CD1c-positive myeloid dendritic cell (primary cell): ENCODE data around the gene LONP2.
"Not testable (repeated sequence)": the region's sequence is repeated elsewhere in the genome, so short reads cannot be mapped to it uniquely, and the experiment has no call there.

Experiments
- DNase-seq: peaks from one replicate; pipeline ENCODE4 v3.0.0-alpha.2; 2016; ENCODE audit errors: extremely low spot score

LONP2 gene

GRCh38 chr16:48236286-48236685 is 7.8 kb upstream of the LONP2 start:
- no peak for DNase-seq

GRCh38 chr16:48240147-48240546 is 4.0 kb upstream of the LONP2 start:
- not testable (repeated sequence) for DNase-seq

- DNase-seq = no peak
These were observed 729 bp downstream of the LONP2 start for GRCh38 chr16:48244863-48245195.

DNA sequence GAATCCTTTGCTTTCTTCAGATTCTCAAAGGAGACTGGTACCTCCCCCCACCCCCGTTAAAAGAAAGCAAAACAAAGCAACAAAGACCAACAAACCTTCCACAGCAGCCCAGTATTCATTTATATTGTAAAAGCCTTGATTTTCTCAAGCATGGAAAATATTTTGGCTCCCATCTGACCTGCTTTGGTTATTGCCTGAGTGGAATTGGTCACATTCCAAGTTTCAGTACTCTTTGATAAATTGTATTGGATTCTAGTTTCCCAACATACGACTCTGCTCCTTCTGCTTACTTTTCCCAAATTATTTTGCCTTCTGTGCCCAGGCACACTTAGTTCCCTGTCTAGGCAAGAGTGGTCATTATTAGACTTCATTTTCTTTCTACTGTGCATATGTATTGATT is 2.0 kb downstream of the LONP2 start:
- no peak for DNase-seq

- no peak for DNase-seq
These were observed 3.2 kb downstream of the LONP2 start, which contains the start of gene ABCC11 for GRCh38 chr16:48247311-48247710. Gene ABCC11 (minus strand): TSS chr16:48247539. CDS start chr16:48231921, 15,618 bp downstream.

DNA sequence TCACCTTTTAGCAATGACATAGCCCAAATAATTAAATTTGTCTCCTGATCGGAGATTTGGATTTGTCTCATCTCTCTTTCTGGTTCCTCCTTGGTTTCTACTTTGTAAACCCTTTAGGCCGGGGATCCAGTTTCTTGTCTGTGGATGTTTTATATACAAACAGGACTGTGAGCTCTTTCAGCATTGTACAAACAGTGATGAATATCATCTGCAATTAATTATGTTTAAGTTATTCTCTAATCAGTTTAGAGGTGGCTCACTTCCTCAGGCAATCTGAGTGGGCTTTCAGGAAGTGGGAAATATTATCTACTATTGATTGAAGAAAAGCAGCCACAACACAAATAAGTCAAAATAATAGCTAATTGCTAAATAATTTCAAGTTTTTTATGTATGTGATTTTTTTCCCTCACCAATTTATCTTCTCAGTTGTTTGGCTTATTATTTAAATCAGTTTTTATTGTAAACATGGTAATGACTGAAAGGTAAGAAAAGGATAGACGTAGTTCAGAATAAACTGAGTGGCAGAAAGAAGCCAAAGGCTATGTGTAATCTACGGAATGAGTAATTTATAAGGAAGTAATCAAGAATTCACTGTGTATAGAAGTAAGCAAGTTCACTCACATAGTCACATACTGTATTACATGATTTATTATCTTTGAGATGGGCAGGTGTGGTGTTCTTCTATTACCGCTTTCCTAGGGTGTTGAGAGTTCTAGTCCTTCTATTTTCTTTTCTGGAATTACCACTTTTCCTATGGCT is 6.6 kb downstream of the LONP2 start:
- no peak for DNase-seq

DNA sequence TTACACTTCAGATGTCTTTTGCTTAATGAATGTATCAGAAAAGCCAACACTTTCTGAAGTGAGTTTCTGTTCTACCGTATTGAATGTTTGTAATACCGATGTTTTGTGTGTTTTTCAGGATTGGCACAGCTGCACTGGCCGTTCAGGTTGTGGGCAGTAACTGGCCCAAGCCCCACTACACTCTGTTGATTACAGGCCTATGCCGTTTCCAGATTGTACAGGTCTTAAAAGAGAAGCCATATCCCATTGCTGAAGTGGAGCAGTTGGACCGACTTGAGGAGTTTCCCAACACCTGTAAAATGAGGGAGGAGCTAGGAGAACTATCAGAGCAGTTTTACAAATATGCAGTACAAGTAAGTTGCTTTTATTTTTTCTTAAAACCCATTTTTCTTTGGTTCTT is 7.9 kb downstream of the LONP2 start:
- no peak for DNase-seq

DNA sequence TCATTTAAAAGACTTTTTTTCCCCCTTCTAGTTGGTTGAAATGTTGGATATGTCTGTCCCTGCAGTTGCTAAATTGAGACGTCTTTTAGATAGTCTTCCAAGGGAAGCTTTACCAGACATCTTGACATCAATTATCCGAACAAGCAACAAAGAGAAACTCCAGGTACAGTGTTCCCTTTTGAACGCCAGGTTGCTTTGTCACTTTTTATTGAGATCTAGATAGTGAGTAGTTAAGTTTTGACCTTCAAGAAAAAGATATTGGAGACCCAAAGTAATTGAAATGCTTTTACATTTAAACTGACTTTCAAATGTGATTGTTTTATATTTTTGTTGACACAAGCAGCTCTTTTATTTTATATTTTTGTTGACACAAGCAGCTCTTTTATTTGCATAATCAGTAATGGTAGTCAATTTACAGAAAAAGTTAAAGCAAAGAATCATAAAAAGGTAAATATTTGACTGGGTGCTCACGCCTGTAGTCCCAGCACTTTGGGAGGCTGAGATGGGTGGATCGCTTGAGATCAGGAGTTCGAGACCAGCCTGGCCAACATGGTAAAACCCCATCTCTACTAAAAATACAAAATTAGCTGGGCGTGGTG is 12.6 kb downstream of the LONP2 start:
- DNase-seq = no peak

DNA sequence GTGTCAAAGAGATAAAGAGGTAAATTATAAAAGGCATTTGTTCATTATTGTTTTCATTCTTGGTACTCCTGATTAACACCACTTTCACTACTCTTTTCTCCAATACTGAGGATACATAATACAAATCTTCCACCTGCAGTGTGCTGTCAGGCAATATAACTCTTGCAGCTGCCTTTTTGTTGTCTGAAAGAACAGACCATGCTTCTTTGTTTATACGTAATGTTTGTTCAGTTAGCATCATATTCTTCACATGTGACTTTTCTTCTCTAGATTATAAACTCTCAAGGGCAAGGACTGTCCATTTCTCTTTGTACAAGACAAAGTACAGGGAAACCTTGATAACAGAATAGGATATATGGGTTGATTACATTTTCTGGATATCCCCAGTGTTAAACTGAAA is 17.5 kb downstream of the LONP2 start:
- DNase-seq = no peak

DNA sequence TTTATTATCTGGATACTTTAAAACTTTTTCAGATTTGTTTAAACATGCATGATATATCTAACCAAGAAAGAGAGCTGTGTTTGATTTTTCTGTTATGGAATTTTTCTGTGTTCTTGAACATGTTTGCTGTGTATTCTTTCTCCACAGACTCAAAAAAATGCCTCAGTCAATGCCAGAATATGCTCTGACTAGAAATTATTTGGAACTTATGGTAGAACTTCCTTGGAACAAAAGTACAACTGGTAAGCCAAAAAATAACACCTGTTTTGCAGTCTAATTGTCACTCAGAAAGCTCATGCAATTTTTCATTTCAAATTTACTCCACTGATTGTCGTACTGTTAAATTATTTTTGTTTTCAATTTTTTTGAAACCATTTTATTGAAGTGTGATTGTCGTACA is 18.5 kb downstream of the LONP2 start:
- DNase-seq = no peak

DNA sequence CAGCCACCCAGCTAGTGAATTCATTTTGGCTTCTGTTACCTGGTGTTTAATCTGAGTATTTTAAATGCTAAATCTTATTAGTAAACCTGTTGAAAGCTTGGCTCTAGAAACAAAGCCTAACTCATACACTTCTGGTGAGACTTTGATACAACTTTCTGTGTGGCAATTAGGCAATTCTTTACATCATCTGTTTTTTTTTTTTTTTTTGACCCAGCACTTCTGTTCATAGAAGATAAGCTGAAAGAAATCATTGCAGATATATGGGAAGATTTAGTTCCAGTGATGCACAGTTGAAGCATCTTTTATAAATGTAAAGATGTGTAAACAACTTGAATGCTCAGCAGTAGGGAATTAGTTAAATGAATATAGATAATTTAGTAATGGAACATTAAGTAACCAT is 24.9 kb downstream of the LONP2 start:
- DNase-seq = no peak

DNA sequence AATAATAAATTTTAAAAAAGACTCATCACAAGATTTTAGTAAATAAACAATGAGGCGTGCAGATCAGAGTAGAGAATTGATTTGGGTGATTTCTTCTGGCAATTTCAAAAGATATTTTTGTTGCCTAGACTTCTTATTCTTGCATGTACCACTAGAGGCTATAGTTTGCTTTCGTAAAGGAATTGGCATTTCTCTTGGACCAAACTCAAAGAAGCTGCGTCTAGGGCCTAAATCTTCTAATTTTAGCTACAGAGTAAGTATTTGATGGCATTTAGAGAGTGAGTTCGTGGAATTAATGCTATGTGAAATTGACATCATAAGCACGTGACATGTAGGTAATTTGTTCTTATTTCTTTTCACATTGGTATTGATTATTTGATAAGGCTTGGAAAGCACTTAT is 27.6 kb downstream of the LONP2 start:
- DNase-seq = no peak

GRCh38 chr16:48272837-48273421 is 28.8 kb downstream of the LONP2 start:
- no peak for DNase-seq

DNA sequence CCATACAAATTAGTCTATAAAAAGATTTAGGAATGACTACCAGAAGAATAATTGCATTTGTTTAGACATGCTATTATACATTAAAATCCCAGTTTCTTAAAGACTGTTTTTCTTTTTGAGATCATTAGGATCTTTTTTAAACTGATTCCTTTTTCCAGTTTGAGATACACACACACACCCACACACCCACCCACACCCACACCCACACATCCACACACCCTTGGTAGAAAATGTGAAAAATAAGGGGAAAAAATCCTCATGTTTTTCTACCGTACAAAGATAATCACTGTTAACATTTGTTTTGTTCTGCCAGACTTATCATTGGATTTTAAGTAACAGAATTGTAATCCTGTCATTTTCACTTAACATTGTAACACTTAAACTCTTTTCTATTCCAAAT is 30.4 kb downstream of the LONP2 start:
- DNase-seq = no peak

DNA sequence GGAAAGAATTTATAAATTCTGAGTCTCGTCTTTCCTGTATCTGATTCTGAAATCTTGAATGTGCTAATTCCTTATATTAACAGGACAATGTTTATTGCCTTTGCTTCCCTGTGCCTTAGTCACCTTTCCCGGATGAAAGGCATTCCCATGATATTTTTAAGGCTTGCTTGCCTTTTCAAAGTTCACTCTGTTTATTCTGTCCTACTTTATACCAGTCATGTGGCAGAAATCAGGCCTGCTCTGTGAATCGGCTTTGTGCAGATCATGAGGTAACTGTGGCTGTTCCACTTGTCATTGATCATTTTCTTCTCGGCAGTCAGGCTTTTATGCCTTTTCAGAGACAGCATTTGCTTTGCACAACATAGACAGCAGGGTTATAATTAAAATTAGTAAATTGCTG is 32.0 kb downstream of the LONP2 start:
- DNase-seq = no peak

- no peak for DNase-seq
These were observed 33.1 kb downstream of the LONP2 start for GRCh38 chr16:48277158-48277557.

GRCh38 chr16:48279199-48279598 is 35.1 kb downstream of the LONP2 start:
- no peak for DNase-seq

DNA sequence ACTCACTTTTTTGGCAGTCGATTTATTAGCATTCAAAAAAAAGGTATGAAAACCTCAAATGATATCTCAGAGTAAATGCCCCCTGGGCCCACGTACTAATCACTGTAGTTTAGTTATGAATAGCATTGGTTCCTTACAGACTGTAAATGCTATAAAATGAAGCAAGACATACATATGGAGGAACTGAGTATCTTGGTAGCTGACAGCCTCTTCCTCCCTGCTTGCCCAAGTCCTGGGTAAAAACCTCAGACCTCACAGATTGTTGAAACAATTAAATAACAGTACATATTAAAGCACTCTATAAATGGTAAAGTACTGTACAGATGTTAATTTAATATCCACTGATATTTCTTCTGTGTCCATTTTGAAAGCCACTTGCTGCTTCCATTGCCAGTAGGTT is 36.4 kb downstream of the LONP2 start:
- peak; percentile 2 for DNase-seq

DNA sequence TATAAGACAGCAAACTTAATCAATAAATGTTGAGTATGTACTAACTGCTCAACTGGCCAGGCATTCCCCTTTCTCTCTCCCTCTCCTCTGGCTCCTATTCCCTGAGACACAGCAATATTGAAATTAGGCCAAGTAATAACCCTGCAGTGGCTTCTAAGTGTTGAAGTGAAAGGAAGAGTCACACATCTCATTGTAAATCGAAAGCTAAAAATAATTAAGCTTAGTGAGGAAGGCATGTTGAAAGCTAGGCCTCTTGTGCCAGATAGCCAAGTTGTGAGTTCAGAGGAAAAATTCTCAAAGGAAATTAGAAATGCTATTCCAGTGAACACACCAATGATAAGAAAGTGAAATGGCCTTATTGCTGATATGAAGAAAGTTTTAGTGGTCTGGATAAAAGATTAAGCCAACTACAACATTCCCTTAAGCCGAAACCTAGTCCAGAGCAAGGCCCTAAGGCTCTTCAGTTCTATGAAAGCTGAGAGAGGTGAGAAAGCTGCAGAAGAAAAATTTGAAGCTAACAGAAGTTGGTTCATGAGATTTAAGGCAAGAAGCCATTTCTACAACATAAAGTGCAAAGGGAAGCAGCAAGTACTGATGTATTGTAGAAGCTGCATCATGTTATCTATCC is 38.6 kb downstream of the LONP2 start:
- DNase-seq = no peak

DNA sequence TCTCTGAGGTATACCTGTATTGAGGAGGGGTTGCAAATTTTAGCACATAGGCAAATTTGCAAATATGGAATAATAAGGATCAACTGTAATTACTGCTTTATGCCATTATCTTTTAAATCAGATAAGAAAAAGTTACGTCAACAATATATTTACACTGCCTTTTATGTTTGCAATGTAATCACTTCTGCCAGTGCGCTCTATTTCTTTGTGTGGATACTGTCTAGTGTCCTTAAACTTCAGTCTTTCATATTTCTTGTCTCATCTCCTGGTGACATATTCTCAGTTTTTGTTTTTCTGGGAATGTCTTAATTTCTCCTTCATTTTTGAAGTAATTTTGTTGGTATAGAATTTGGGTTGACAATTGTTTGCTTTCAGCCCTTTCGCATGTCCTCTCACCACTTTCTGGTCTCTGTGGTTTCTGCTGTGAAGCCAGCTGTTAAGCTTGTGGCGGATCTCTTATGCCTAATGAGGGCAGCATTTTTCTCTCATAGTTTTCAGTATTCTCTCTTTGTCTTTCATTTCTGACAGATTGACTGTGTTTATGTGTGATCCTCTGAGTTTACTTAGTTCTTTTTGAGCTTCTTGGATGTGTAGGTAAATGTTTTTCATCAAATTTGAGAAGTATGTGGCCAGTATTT is 40.8 kb downstream of the LONP2 start:
- no peak for DNase-seq

GRCh38 chr16:48287239-48287638 is 43.1 kb downstream of the LONP2 start:
- DNase-seq = no peak

DNA sequence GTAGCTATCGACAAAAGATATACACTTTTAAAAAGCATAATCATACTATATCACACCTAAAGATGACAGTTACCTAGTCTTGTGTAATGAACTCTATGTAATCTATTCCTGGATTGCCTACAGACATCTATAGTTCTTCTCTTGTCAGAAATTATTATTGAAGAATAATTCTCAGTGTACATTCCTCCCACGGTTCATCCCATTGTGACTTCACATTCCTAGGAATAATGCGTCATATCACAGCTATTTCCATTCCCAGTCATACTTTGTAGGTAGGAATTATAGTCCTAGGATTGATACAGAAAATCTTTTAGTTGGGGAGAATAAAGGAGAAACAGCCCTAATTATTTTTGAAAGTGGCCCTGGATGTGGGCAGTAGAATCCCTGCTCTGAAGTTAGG is 47.2 kb downstream of the LONP2 start:
- no peak for DNase-seq
